Left ventricle myocardium inferior (tissue), 1 donor: ENCODE results near the gene SLAMF6. TPM values are rescaled to one million over a fixed set of nuclear protein-coding genes. Genes with fewer than 3 reads are reported as not detected.
"Not testable (repeated sequence)": the region's sequence is repeated elsewhere in the genome, so short reads cannot be mapped to it uniquely, and the experiment has no call there.

Source experiments
- DNase-seq: peaks from one replicate; pipeline ENCODE4 v3.0.0-alpha.2; 2020
- H3K27ac ChIP-seq: fragments of 200-600 bp; replicated peaks from 2 replicates; pipeline ENCODE4 v1.8.0; 2021
- H3K27me3 ChIP-seq: fragments of 200-600 bp; 2 replicates; pipeline ENCODE4 v1.8.0; 2021; ENCODE audit warnings: low read depth
- H3K36me3 ChIP-seq: fragments of 200-600 bp; 2 replicates; pipeline ENCODE4 v1.8.0; 2021
- H3K4me1 ChIP-seq: fragments of 200-600 bp; 2 replicates; pipeline ENCODE4 v1.8.0; 2021
- H3K4me3 ChIP-seq: fragments of 200-600 bp; 2 replicates; pipeline ENCODE4 v1.8.0; 2021; ENCODE audit warnings: mild to moderate bottlenecking, moderate library complexity
- H3K9me3 ChIP-seq: fragments of 200-600 bp; replicated peaks from 2 replicates; pipeline ENCODE4 v1.8.0; 2021
- CTCF ChIP-seq: fragments of 200-600 bp; IDR thresholded peaks from 2 replicates; pipeline ENCODE4 v1.8.0; 2021; ENCODE audit warnings: antibody characterized with exemption, mild to moderate bottlenecking, borderline replicate concordance
- intact Hi-C: fragments of 100-400 bp; cut with micrococcal nuclease; formaldehyde crosslinking; loops from one replicate; pipeline ENCODE4 v1.11.0; 2022
- total RNA-seq: library from RNA; stranded (reverse); fragmentation: NEBNext Ultra II Directional; extraction: Animal tissue kit (Norgen Biotek cat#: 25700); gene quantifications from one replicate; pipeline ENCODE4 v1.2.1, GENCODE V29; 2021
- donor health status: DM: no; HTN: yes; CAD: no; lungs with severe emphysema.

SLAMF6 gene
- total RNA-seq, 1 donor from 2014 or later, result 0.22 TPM

GRCh38 chr1:160565564-160565963 is 42.5 kb upstream of the SLAMF6 start:
- Histone ChIP-seq H3K4me1 (no peaks in the 10 kb centered on the region), H3K36me3 (no peaks in the 10 kb centered on the region), H3K9me3 (peaks cover 21% of the 10 kb centered on the region), H3K27me3 (no peaks in the 10 kb centered on the region), H3K4me3 (peak overlapping the region; percentile 15), H3K27ac (peak overlapping the region; percentile 41)
- intact Hi-C loops, result no loop called here
- no peak for DNase-seq
- no peak for TF ChIP-seq CTCF

GRCh38 chr1:160563230-160563629 is 40.2 kb upstream of the SLAMF6 start:
- intact Hi-C loops, H3K4me3 ChIP-seq, H3K27ac ChIP-seq, DNase-seq, H3K27me3 ChIP-seq, H3K4me1 ChIP-seq, H3K36me3 ChIP-seq: not testable (repeated sequence)
- peaks cover 25% of the 10 kb centered on the region for H3K9me3 ChIP-seq

GRCh38 chr1:160562745-160563144 is 39.7 kb upstream of the SLAMF6 start:
- H3K27ac ChIP-seq, H3K4me3 ChIP-seq, intact Hi-C loops, H3K27me3 ChIP-seq, DNase-seq, H3K4me1 ChIP-seq, H3K36me3 ChIP-seq: not testable (repeated sequence)
- H3K9me3 ChIP-seq, result peaks cover 25% of the 10 kb centered on the region

- no peaks in the 10 kb centered on the region for H3K4me1 ChIP-seq
These were observed 37.8 kb upstream of the SLAMF6 start for GRCh38 chr1:160560806-160561205.

GRCh38 chr1:160560045-160560705 is 37.1 kb upstream of the SLAMF6 start:
- no peak for TF ChIP-seq CTCF
- H3K36me3 ChIP-seq, result no peaks in the 10 kb centered on the region
- no peaks in the 10 kb centered on the region for H3K4me1 ChIP-seq
- no peak for DNase-seq
- peaks cover 35% of the 10 kb centered on the region for H3K27me3 ChIP-seq
- H3K4me3 ChIP-seq, result no peak overlapping the region
- no peak overlapping the region for H3K27ac ChIP-seq
- H3K9me3 ChIP-seq, result peaks cover 25% of the 10 kb centered on the region
- intact Hi-C loops, result no loop called here

More at GRCh38 chr1:160560806-160561205, 37.8 kb upstream of the SLAMF6 start:
- peaks cover 28% of the 10 kb centered on the region for H3K27me3 ChIP-seq
- no peaks in the 10 kb centered on the region for H3K36me3 ChIP-seq
- H3K9me3 ChIP-seq, result peaks cover 25% of the 10 kb centered on the region
- H3K27ac ChIP-seq, result no peak overlapping the region
- intact Hi-C loops, result no loop called here
- DNase-seq, result no peak
- H3K4me3 ChIP-seq, result no peak overlapping the region
- TF ChIP-seq CTCF, result no peak

GRCh38 chr1:160559437-160559836 is 36.4 kb upstream of the SLAMF6 start:
- intact Hi-C loops, H3K36me3 ChIP-seq: not testable (repeated sequence)

GRCh38 chr1:160558660-160559380 is 35.8 kb upstream of the SLAMF6 start:
- Histone ChIP-seq H3K4me3 (no peak overlapping the region), H3K27ac (no peak overlapping the region)

More at GRCh38 chr1:160559437-160559836, 36.4 kb upstream of the SLAMF6 start:
- H3K4me3 ChIP-seq, H3K27ac ChIP-seq, DNase-seq, H3K4me1 ChIP-seq: not testable (repeated sequence)
- peaks cover 35% of the 10 kb centered on the region for H3K27me3 ChIP-seq
- H3K9me3 ChIP-seq, result peaks cover 25% of the 10 kb centered on the region

More at GRCh38 chr1:160558660-160559380, 35.8 kb upstream of the SLAMF6 start:
- no peaks in the 10 kb centered on the region for H3K4me1 ChIP-seq
- H3K27me3 ChIP-seq, result peaks cover 35% of the 10 kb centered on the region
- DNase-seq, result no peak
- no peaks in the 10 kb centered on the region for H3K36me3 ChIP-seq
- TF ChIP-seq CTCF, result no peak
- intact Hi-C loops, result no loop called here
- H3K9me3 ChIP-seq, result peaks cover 23% of the 10 kb centered on the region
